ENCODE results near the gene SLC16A2. TPM values are rescaled to one million over a fixed set of nuclear protein-coding genes. Genes with fewer than 3 reads are reported as not detected.
"Not testable (repeated sequence)": the region's sequence is repeated elsewhere in the genome, so short reads cannot be mapped to it uniquely, and the experiment has no call there.

Gene SLC16A2
- total and polyA plus RNA-seq, 9 donors, result 8.1 to 41.4 (median 24.1) TPM

DNA sequence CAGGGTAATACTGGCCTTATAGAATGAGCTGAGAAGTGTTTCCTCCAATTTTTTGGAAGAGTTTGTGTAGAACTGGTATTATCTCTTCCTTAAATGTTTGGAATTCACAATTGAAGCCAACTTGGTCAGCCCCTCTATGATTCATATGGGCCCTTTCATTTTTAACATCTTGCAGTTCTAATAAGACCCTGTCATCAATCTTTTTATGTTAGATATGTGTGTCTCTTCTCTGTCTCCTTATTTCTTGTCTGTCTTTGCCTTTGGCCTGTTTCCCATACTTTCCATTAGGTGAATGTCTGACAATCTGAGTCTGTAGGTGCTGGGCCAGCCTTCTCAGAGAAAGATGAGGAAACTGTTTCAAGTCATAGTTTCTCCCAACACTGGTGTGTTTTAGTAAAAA, 88.7 kb downstream of the SLC16A2 start:
- no peaks in the 10 kb centered on the region for H3K4me1 ChIP-seq (ENCODE audit: insufficient read depth)
- no peaks in the 10 kb centered on the region for H3K9me3 ChIP-seq
- TF ChIP-seq, protein P1, sequence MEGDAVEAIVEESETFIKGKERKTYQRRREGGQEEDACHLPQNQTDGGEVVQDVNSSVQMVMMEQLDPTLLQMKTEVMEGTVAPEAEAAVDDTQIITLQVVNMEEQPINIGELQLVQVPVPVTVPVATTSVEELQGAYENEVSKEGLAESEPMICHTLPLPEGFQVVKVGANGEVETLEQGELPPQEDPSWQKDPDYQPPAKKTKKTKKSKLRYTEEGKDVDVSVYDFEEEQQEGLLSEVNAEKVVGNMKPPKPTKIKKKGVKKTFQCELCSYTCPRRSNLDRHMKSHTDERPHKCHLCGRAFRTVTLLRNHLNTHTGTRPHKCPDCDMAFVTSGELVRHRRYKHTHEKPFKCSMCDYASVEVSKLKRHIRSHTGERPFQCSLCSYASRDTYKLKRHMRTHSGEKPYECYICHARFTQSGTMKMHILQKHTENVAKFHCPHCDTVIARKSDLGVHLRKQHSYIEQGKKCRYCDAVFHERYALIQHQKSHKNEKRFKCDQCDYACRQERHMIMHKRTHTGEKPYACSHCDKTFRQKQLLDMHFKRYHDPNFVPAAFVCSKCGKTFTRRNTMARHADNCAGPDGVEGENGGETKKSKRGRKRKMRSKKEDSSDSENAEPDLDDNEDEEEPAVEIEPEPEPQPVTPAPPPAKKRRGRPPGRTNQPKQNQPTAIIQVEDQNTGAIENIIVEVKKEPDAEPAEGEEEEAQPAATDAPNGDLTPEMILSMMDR (IDR thresholded peaks at IDR 0.05), result no peak
- TF ChIP-seq EP300 (IDR thresholded peaks at IDR 0.05) (no peak), POLR2A (IDR thresholded peaks at IDR 0.05) (no peak)
- no peak overlapping the region for H3K27ac ChIP-seq
- DNase-seq, result no peak
- intact Hi-C loops (cut with DNase I), result no loop called here
- H3K4me3 ChIP-seq, result no peak overlapping the region
- H3K36me3 ChIP-seq, result no peaks in the 10 kb centered on the region
- H3K27me3 ChIP-seq, result no peaks in the 10 kb centered on the region

DNA sequence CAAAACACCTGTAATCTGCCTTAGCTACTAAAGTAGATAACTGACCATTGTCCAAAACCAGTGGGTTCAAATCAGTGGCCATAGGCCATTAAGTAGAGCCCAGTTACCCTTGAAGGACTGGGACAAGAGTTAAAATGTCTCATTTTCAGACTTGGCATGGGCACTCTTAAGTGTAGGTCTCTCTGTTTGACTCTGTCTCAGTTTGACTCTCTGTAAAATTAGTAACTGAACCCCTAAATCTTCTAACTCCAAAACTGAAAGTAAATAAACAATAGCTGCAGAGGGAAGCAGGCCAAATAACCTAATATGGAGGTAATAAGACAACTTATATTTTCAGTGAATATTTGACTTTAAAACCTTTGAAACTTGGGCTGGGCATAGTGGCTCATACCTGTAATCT, 89.1 kb downstream of the SLC16A2 start:
- TF ChIP-seq POLR2A (IDR thresholded peaks at IDR 0.05) (no peak), EP300 (IDR thresholded peaks at IDR 0.05) (no peak)
- TF ChIP-seq, protein P1 (IDR thresholded peaks at IDR 0.05), result no peak
- Histone ChIP-seq H3K36me3 (no peaks in the 10 kb centered on the region), H3K4me1 (ENCODE audit: insufficient read depth) (no peaks in the 10 kb centered on the region), H3K4me3 (no peak overlapping the region), H3K9me3 (no peaks in the 10 kb centered on the region), H3K27me3 (no peaks in the 10 kb centered on the region), H3K27ac (no peak overlapping the region)
- intact Hi-C loops (cut with DNase I), result no loop called here
- DNase-seq, result no peak

DNA sequence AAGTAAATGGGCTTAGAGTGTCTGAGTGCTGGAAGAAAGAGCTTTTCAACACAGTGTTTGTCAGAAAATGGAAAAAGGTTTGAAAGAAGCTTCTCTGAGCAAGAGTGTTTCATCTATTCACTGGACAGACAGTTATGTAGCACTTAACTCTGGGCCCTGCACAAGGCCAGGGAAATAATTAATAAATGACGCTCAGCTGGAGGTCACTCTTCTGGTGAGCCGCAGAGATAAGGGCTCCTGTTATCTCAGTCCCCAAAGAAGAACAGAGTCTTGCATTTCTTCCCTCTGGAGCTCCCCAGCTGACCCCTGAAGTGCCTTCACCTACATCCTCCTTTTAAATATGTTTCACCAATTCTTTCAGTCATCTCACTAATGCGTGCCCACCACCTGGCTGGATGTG, 90.4 kb downstream of the SLC16A2 start:
- DNase-seq, result no peak
- intact Hi-C loops (cut with DNase I), result no loop called here
- H3K27me3 ChIP-seq, result no peaks in the 10 kb centered on the region
- H3K9me3 ChIP-seq, result no peaks in the 10 kb centered on the region
- no peak for TF ChIP-seq EP300 (IDR thresholded peaks at IDR 0.05)
- TF ChIP-seq, protein P1 (IDR thresholded peaks at IDR 0.05), result no peak
- no peak for TF ChIP-seq POLR2A (IDR thresholded peaks at IDR 0.05)
- 80 to 84% (median 81%) methylated on average over 3 of the region's 3 CpGs for WGBS, 3 donors
- H3K27ac ChIP-seq, result no peak overlapping the region
- no peaks in the 10 kb centered on the region for H3K36me3 ChIP-seq
- H3K4me1 ChIP-seq (ENCODE audit: insufficient read depth), result no peaks in the 10 kb centered on the region
- no peak overlapping the region for H3K4me3 ChIP-seq

DNA sequence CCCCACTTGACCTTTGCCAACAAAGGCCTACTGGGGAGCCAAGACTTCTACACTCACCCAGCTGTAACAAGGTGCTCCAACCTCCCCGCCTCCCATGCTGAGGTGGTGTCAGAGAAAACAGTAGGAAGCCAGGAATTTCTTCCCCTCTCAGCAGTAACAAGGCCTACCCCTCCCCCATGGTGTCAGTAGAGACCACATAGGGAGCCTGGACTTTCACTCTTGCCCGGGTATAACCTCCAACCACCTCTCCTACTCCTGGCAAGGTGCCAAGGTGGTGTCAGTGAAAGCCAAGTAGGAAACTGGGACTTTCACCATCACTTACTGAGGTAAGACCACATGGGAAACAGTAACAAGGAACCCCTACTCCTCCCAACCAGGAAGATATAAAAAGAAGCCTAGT, 93.1 kb downstream of the SLC16A2 start:
- Histone ChIP-seq H3K4me3 (no peak overlapping the region), H3K36me3 (no peaks in the 10 kb centered on the region), H3K27me3 (no peaks in the 10 kb centered on the region), H3K27ac (no peak overlapping the region), H3K4me1 (ENCODE audit: insufficient read depth) (no peaks in the 10 kb centered on the region), H3K9me3 (no peaks in the 10 kb centered on the region)
- intact Hi-C loops (cut with DNase I), result no loop called here
- no peak for DNase-seq
- 50 to 59% (median 53%) methylated on average over 2 of the region's 2 CpGs for WGBS, 3 donors
- TF ChIP-seq EP300 (IDR thresholded peaks at IDR 0.05) (no peak), POLR2A (IDR thresholded peaks at IDR 0.05) (no peak)
- TF ChIP-seq, protein P1 (IDR thresholded peaks at IDR 0.05), result no peak

DNA sequence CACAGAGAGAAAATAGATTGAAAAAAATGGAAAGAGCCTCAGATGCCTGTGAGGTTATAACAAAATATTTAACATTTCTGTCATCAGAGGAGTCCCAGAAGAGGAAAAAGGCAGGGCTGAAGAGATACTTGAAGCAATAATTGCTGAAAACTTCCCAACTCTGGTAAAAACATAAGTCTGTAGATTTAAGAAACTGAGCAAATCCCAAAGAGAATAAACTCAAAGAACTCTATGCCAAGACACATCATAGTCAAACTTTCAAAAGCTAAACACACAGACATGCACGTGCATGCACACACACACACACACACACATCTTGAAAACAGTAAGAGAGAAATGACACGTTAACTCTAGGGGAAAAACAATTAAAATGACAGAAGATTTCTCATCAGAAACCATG, 94.1 kb downstream of the SLC16A2 start:
- Histone ChIP-seq H3K36me3 (no peaks in the 10 kb centered on the region), H3K4me1 (ENCODE audit: insufficient read depth) (no peaks in the 10 kb centered on the region), H3K27me3 (no peaks in the 10 kb centered on the region), H3K9me3 (no peaks in the 10 kb centered on the region), H3K4me3 (no peak overlapping the region), H3K27ac (no peak overlapping the region)
- TF ChIP-seq, protein P1 (IDR thresholded peaks at IDR 0.05), result no peak
- TF ChIP-seq EP300 (IDR thresholded peaks at IDR 0.05), result no peak
- TF ChIP-seq POLR2A (IDR thresholded peaks at IDR 0.05), result no peak
- DNase-seq, result no peak
- intact Hi-C loops (cut with DNase I), result no loop called here
- 54 to 61% (median 60%) methylated on average over 2 of the region's 2 CpGs for WGBS, 3 donors

DNA sequence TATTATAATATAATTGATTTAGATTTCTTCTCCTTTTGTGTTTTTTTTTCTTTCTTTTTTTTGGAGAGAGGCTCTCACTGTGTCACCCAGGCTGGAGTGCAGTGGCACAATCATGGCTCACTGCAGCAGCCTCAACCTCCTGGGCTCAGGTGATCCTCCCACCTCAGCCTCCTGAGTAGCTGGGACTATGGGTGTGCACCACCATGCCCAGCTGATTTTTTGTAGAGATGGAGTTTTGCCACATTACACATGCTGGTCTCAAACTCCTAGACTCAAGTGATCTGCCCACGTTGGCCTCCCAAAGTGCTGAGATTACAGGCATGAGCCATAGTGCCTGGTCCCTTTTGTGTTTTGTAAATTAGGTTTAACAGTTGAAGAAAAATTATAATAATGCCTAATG, 94.7 kb downstream of the SLC16A2 start:
- not testable (repeated sequence) for H3K9me3 ChIP-seq, H3K27me3 ChIP-seq
- 51 to 56% (median 53%) methylated on average over 1 of the region's 1 CpG for WGBS, 3 donors

More for the DNA sequence above, 94.7 kb downstream of the SLC16A2 start:
- DNase-seq; H3K27ac ChIP-seq; H3K4me3 ChIP-seq; H3K4me1 ChIP-seq (ENCODE audit: insufficient read depth); H3K36me3 ChIP-seq; intact Hi-C loops (cut with DNase I): not testable (repeated sequence)

Measured in ovary (tissue), 9 donors.